GM19468 (cell line): Measurements from ENCODE around the gene EVI5L.
"Not testable (repeated sequence)": the region's sequence is repeated elsewhere in the genome, so short reads cannot be mapped to it uniquely, and the experiment has no call there.

ENCODE experiments used
- ATAC-seq: cut with Tn5 transposase; IDR thresholded peaks from one replicate; pipeline ENCODE4 v1.9.1; 2021; ENCODE audit warnings: mild to moderate bottlenecking, moderate library complexity, moderate number of reproducible peaks; ENCODE audit not compliant: unreplicated experiment; ENCODE audit errors: extremely low read depth

Gene EVI5L

DNA sequence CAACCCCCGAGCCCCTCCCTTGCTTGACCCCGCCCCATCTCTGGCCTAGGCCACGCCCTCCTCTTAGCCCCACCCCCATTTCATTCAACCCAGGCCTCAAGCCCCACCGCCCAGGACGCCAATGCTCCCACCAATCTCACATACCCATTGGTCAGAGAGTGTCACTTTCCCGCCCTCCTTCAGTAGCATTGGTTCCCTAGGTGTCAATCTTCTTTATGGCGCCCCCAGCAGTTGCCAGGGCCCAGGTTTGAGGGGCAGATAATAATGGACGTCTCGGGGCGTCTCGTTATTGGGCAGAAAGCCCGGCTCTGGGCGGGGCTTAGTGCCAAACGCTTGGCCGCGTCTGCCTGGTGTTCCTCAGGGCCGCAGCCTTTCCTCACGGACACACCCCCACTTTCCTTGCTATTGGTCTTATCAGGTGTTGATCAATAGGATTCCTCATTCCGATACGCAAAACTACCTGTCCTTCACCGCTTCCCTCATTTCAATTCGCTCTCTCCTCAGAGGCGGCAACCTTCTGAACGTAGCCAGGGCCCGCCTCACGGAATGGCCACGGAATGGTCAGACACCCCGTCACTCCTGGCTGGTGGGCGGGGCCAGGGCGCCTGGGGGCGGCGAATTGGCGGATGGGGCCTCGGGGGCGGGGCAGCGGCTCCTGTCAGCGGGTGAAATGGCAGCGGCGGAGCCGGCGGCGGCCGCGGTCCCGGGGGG lies at the start of gene EVI5L:
Gene EVI5L, plus strand, starts transcription at position 658 of the 711 bp plus-strand sequence. CDS start 16,325 bp downstream, outside the sequence.
- ATAC-seq, result peak; percentile 79

DNA sequence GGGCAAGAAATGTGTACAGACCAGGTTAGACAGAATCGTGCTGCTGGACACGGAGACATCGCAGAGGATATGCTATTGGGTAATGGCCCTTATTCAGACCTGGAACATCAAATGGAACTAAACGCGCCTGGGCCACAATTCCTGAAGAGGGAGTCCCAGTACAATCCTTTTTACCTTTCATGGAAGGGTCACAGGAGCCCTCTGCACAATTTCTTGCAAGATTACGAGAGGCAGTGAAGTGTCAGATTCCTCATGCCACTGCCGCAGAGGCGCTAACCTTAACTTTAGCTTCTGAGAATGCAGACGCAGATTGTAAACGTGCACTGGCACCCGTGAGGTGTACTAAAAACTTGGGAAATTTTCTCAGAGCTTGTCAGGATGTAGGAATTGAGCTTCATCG lies 48.9 kb upstream of the EVI5L start:
- no peak for ATAC-seq

DNA sequence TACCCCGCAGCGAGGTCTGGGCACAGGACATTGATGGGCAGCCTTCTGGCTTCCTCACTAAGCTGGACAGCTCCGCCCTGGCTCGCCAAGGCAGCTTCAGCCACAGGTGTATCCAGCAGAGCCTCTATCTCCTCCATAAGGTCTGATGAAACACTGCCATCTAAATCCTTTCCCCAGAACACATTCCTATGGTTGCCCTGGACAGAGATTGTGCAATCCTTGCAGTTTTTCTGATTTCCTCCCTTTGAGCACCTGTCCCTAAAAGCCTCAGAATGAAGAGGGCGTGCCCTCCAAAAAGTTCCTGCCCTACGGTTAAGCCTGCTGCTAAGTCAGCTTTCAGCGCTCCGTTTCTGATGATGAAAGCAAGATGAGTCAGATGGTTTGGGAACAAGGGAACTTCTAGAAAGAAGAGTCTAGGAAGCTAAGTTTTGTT lies 46.0 kb upstream of the EVI5L start:
- ATAC-seq, result no peak

DNA sequence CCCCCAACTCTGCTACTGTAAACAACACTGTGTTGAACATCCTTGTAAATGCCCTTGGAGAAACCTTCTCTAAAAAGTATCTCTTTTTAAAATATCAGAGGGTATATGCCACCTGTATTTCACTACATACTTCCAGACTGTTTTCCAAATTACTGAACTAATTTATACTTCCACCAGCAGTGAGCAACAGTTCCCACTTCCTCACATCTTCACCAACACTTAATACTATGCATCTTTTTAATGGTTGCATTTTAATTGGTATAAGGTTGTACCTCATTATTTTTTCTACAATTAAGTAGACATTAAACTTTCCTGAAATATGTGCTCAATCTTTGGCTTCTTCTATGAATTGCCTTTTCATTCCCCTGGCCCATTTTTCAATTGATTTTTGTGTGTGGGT lies 45.2 kb upstream of the EVI5L start:
- ATAC-seq, result no peak

DNA sequence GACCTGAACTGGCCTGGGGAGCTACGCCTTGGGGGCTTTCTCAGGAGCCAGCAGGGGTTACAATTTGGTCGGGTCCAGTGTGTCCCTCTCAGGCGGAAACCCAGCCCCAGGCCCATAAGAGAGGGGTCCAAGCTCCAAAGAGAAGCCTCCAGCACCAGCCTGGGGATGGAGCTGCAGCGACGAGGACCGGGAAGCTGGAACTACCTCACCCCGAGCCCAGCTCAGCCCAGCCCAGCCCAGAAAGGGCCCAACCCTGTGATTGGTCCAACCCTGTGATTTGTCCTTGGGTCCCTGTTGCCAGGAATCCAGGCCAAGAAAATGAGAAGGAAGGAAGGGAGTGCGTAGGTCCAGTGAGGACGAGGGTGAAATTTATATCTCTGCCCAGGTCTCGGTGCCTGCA lies 42.9 kb upstream of the EVI5L start:
- no peak for ATAC-seq

GRCh38 chr19:7787602-7788177 lies 42.3 kb upstream of the EVI5L start:
- no peak for ATAC-seq

DNA sequence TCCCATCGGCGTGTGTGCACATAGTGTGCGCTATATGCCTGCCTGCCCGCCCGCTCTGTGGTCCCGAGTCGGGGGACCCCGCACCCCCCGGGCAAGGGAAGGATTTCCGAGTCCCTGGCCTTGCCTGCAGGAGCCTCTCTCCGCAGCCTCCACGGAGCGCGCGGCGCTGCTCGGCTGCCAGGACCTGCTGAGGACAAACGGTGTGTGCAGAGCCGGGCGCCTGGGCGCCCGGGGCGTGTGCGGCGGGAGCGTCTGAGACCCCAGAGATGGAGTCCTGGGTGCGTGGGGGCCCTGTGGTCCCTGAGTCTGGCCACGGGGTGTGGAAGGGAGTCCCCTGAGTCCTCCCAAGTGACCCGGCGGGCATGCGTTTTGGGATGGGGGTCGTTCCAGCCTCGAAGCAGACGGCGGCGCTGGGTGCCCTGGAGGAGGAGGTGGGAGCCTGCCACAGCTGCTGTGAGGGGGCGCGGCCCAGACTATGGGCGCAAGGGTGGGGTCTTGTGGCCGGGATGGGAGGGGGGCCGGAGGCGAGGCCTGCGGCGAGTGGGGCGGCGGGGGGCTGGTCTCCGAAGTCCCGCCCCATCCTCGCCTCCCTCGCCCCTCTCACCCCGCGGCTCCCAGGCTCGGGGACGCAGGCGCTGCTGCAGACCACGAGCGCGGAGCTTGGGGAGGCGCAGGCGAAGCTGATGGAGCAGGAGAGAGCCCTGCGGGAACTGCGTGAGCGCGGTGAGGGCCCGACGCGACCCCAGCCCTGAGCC lies 41.7 kb upstream of the EVI5L start:
- ATAC-seq, result no peak

DNA sequence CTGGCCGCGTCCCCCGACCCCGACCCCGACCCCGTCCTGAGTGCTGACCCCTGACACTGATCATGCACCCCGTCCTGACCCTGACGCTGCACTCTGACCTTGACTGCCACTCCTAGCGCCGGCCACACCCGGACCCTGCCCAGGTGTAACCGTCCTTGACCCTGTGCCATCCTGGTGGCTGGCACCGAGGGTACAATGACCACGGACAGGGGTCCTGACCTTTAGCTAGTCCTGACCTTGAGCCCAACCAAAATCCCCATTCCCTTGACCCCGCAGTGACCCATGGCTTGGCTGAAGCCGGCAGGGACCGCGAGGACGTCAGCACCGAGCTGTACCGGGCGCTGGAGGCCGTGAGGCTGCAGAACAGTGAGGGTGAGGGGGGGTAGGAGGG lies 41.1 kb upstream of the EVI5L start:
- no peak for ATAC-seq

GRCh38 chr19:7789447-7789846 lies 40.6 kb upstream of the EVI5L start:
- ATAC-seq, result no peak

DNA sequence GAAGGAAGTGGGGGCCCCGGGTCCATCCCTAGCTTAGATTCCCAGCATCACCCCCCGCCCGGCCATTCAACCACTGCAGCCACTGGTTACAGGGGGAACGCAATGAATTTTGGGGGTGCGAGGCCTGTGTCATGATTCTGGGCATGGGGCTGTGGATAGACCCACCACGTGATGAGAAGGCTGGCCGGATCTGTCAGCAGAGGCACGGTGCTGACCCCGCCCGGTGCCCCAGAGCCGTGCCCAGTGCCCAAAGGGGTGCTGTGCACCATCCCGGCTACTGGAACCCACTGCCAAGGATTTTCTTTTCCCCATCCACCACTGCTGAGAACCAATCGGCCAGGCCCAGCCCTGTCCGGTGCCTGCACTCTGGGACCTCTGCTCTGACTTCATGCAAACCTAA lies 39.6 kb upstream of the EVI5L start:
- no peak for ATAC-seq

- no peak for ATAC-seq
Observed at GRCh38 chr19:7792281-7792680, 37.7 kb upstream of the EVI5L start.

- not testable (repeated sequence) for ATAC-seq
Observed at GRCh38 chr19:7792701-7793100, 37.3 kb upstream of the EVI5L start.

DNA sequence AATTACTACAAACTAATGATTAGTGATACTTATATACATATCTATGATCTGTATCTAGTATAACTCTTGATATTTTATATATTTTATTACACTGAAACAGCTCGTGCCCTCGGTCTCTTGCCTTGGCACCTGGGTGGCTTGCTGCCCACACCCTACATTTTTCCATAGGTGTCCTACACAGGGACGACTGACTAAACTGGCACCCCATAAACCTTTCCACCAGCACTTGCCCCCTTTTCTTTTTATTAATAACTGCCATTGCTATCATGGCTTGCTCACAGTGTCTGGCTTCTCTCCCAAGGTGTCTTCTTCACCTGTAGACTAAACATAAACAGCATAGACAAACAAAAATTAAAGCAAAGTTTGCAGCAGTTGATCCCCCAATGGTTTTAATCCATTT lies 36.5 kb upstream of the EVI5L start:
- no peak for ATAC-seq

DNA sequence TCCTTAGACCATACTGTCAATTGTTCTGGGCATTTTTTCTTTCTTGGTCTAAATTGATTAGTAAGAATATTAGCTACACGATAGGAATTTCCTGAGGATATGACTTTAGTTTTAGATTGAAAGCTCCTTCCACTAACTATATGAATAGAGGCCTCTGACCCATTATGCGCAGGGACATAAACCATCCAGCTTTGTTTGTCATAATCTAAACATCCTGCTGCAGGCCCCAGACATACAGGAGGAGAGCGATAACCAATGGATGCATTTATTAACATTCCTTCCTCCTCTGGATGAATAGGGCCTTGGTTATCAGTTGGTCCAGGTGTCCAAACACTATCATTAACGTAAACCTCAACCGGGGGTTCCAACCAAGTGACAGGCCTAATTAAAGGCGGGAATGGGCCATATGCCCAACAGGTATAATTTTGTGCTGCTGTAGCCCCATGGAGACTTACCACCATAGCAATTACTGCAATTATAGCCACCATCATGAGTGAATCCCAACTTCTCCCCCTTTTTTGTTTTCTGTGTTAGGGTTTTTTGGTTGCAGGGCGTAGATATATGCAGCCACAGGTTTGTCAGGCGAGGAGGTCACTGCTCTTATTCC lies 34.4 kb upstream of the EVI5L start:
- ATAC-seq, result no peak

DNA sequence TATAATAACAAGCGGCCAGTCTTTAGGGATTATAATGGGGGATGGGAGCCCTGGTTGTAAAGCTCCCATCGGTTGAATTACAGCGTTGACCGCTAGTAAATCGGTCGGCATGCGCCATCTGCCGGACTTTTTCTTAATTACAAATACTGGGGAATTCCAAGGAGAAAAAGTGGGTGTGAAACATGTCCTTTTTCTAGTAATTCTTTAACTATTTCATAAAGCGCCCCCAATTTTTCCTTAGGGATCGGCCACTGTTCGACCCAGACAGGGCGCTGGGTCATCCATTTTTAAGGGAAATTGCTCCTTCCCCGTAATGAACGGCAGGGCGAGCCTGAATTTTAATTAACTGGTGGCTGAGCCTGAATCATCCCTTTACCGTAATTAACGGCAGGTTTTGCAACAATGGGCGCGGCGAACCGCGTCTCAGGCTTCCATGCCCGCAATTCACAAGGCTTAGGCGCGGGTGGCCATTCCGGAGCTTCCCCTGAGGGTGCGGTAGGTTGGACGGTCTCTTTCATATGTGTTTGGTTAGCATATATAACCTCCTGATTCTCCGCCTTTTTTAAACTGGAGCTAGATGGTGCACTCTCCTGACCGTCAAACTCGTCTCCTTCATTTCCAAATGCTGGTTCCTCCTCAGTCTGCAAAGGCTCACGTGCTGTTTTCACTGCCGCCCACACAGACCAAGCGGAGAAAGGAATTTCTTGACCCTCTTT lies 30.2 kb upstream of the EVI5L start:
- ATAC-seq, result no peak

GRCh38 chr19:7801020-7801570 lies 28.9 kb upstream of the EVI5L start:
- ATAC-seq, result no peak

DNA sequence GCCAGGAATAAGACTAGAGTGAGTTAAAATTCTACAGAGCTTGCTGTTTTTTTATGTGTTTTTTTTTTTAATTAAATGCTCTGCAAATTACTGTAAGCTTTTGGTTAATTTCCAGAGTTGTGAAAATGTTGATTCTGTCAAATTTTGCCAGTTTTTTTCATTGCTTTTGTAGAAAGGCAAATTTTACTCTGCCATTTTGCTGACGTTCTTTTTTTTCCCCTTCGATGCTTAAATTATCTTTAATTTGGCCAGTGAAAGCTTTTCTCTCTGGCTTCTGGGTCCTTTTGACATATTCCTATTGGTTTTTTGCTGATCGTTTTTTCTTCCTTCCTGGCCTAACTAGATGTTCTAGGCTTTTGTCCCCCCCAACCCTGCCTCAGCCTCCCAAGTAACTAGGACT lies 23.8 kb upstream of the EVI5L start:
- ATAC-seq, result no peak

GRCh38 chr19:7806876-7807275 lies 23.1 kb upstream of the EVI5L start:
- no peak for ATAC-seq

- no peak for ATAC-seq
Observed at GRCh38 chr19:7808108-7808507, 21.9 kb upstream of the EVI5L start.

DNA sequence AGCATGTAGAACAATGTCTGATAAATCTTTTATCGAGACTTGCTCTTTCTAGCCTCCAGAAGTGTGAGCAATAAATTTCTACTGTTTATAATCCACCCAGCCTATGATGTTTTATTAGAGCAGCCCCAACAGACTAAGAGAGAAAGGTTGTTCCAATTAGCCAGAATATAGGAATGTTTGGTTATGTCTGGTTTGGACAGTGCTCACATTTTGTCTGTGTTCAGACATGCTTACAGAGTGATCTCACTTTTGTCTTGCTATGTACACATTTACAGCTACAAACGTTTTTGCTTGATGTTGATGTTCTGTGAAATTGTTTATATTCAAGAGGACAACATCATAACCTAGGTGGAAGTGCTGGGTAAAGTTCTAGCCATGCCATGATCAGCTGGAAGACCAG lies 18.0 kb upstream of the EVI5L start:
- ATAC-seq, result no peak
